ENCODE measurements around the gene PAQR7. TPM values are rescaled to one million over a fixed set of nuclear protein-coding genes. Genes with fewer than 3 reads are reported as not detected.
A peak's percentile ranks its signal among the peaks of the same experiment; 100 is the strongest.

PAQR7 gene, protein sequence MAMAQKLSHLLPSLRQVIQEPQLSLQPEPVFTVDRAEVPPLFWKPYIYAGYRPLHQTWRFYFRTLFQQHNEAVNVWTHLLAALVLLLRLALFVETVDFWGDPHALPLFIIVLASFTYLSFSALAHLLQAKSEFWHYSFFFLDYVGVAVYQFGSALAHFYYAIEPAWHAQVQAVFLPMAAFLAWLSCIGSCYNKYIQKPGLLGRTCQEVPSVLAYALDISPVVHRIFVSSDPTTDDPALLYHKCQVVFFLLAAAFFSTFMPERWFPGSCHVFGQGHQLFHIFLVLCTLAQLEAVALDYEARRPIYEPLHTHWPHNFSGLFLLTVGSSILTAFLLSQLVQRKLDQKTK
- total RNA-seq: 1 to 10 TPM; 2.9 to 3.6 (median 3.0) TPM
- total RNA-seq (2013): 2.5 TPM

DNA sequence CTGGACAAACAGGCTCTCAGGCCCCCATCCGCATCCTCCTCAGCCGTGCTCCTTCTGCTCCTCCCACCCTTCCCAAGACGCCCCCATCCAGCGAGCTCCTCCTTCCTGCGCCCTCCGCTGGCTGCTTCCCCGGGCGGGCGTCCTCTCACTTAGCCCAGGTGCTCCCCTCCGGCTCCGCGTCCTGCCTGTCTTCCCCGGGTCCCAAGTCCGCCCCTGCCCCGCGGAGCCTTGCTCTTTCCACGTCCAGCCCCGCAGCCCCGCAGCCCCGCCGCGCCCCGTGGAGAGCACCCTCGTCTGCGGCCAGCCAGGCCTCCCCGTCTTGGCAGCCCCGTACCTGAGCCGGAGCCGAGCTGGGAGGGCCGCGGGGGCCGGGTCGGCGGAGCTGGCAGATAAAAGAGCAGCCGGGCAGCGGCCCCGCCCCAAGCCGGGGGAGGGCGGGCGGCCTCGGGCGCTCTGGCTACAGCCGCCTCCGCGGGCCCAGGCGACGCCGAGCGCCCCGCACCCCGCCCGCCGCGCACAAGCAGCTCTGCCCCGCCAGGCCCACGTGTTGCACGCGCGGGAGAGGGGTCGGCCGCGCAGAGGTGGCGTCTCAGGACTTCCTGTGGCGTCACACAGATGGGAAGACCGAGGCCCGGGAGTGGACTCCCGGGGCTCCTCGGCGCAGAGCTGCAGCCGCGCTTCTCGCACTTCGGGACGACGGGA is at the start of gene PAQR7:
TSS of gene PAQR7 (minus strand) at position 555 of the 702 bp plus-strand sequence. CDS start 11,869 bp downstream, outside the sequence.
- Histone ChIP-seq H3K27ac (ENCODE audit: low read length) (peak within 1 kb of the TSS; percentile 33), H3K9me3 (ENCODE audit: control insufficient read depth, insufficient read depth, low read length) (no peaks in the 10 kb centered on the region), H3K27me3 (ENCODE audit: control insufficient read depth, insufficient read depth, low read length) (no peaks in the 10 kb centered on the region), H3K36me3 (ENCODE audit: control insufficient read depth, insufficient read depth, low read length) (no peaks in the 10 kb centered on the region), H3K4me1 (ENCODE audit: control insufficient read depth, insufficient read depth, low read length) (peaks cover 18% of the 10 kb centered on the region), H3K4me3 (ENCODE audit: low read length) (peak within 1 kb of the TSS; percentile 58)
- intact Hi-C loops (cut with micrococcal nuclease): no loop called here
- WGBS (ENCODE audit: insufficient coverage): under 1% methylated on average over 75 of the region's 75 CpGs
- Mint-ChIP-seq H3K4me1 (peaks cover 0 to 16% of the 10 kb centered on the region in 2 donors), H3K36me3 (no peaks in the 10 kb centered on the region), H3K27me3 (ENCODE audit: low read depth in 2 of 2) (no peaks in the 10 kb centered on the region), H3K27ac (peak within 1 kb of the TSS in 1 of 2 donors; percentile 86), H3K4me3 (peak within 1 kb of the TSS; percentile 83), H3K9me3 (no peaks in the 10 kb centered on the region)
- peak; percentile 89 to 91 (median 89) for ATAC-seq
- TF ChIP-seq, protein P1, sequence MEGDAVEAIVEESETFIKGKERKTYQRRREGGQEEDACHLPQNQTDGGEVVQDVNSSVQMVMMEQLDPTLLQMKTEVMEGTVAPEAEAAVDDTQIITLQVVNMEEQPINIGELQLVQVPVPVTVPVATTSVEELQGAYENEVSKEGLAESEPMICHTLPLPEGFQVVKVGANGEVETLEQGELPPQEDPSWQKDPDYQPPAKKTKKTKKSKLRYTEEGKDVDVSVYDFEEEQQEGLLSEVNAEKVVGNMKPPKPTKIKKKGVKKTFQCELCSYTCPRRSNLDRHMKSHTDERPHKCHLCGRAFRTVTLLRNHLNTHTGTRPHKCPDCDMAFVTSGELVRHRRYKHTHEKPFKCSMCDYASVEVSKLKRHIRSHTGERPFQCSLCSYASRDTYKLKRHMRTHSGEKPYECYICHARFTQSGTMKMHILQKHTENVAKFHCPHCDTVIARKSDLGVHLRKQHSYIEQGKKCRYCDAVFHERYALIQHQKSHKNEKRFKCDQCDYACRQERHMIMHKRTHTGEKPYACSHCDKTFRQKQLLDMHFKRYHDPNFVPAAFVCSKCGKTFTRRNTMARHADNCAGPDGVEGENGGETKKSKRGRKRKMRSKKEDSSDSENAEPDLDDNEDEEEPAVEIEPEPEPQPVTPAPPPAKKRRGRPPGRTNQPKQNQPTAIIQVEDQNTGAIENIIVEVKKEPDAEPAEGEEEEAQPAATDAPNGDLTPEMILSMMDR (IDR thresholded peaks at IDR 0.05): no peak
- peak; percentile 57 to 74 for DNase-seq

DNA sequence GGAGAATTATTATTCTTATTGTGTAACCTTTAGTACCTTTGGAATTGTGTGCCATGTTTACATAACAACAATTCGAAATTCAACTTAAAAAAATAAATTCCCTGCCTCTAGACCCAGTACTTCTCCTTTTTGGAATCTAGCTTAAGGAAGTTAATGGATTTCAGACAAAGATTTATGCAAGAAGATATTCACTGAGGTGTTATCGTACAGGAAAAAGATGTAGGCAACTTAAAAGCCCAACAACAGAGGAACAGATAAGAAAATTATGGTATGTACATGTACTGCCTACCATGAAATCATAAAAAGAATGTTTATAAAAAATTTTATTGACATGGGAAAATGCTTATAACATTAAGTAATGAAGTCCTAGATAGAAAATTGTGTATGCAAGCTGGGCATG is 48.9 kb upstream of the PAQR7 start:
- Histone ChIP-seq H3K27me3 (ENCODE audit: control insufficient read depth, insufficient read depth, low read length) (peaks cover 5% of the 10 kb centered on the region), H3K27ac (ENCODE audit: low read length) (no peak overlapping the region)
- no peak overlapping the region for H3K4me3 Mint-ChIP-seq

DNA sequence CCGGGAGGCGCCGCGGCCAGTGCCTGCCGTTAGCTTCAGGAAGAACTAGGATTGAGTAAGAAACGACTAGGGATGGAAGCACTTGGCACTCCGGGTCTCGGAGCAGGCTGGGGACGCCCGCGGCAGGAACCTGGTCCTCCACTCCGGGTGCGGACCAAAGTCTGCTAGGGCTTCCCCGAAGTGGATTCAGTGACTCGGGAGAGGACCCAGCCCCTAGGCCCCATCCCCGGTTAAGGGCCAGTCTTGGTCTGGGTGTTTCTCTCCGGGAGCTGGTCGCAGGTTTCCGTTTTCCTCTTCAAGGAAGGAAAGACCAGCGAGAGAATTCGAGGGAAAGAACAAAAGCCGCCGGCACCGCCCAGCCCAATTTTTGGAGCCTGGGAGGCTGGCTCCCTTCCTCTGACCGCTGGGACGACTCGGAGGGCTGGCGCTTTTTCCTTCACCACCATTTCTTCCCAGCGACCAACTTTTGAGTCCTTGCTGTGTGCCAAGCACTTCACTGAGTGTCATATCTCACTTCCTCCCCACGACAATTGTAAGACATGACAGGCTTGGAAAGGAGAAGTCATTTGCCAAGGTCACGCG is 47.6 kb upstream of the PAQR7 start:
- DNase-seq (peak in 1 of 2 donors; percentile 46), ATAC-seq (peak in 2 of 3 donors; percentile 32 to 37)
- no peaks in the 10 kb centered on the region for H3K36me3 ChIP-seq (ENCODE audit: control insufficient read depth, insufficient read depth, low read length)
- Mint-ChIP-seq H3K36me3 (no peaks in the 10 kb centered on the region), H3K4me3 (peak overlapping the region; percentile 82), H3K27ac (peak overlapping the region in 1 of 2 donors; percentile 83), H3K4me1 (peaks cover 24 to 31% of the 10 kb centered on the region in 2 donors), H3K27me3 (ENCODE audit: low read depth in 2 of 2) (no peaks in the 10 kb centered on the region), H3K9me3 (no peaks in the 10 kb centered on the region)
- 1% methylated on average over 31 of the region's 32 CpGs for WGBS (ENCODE audit: insufficient coverage)
- H3K27me3 ChIP-seq (ENCODE audit: control insufficient read depth, insufficient read depth, low read length): peaks cover 5% of the 10 kb centered on the region
- H3K9me3 ChIP-seq (ENCODE audit: control insufficient read depth, insufficient read depth, low read length): no peaks in the 10 kb centered on the region
- H3K4me1 ChIP-seq (ENCODE audit: control insufficient read depth, insufficient read depth, low read length): peaks cover 24% of the 10 kb centered on the region
- peak overlapping the region; percentile 44 for H3K4me3 ChIP-seq (ENCODE audit: low read length)
- TF ChIP-seq, protein P1 (IDR thresholded peaks at IDR 0.05): no peak
- H3K27ac ChIP-seq (ENCODE audit: low read length): peak overlapping the region; percentile 46
- intact Hi-C loops (cut with micrococcal nuclease): no loop called here

More for the DNA sequence above, 48.9 kb upstream of the PAQR7 start:
- Histone ChIP-seq H3K36me3 (ENCODE audit: control insufficient read depth, insufficient read depth, low read length) (no peaks in the 10 kb centered on the region), H3K9me3 (ENCODE audit: control insufficient read depth, insufficient read depth, low read length) (no peaks in the 10 kb centered on the region), H3K4me1 (ENCODE audit: control insufficient read depth, insufficient read depth, low read length) (peaks cover 16% of the 10 kb centered on the region), H3K4me3 (ENCODE audit: low read length) (no peak overlapping the region)
- peaks cover 21 to 24% of the 10 kb centered on the region in 2 donors for H3K4me1 Mint-ChIP-seq
- no peak overlapping the region for H3K27ac Mint-ChIP-seq
- no peak for DNase-seq
- ATAC-seq: no peak
- H3K36me3 Mint-ChIP-seq: no peaks in the 10 kb centered on the region
- 80% methylated on average over 1 of the region's 2 CpGs for WGBS (ENCODE audit: insufficient coverage)
- intact Hi-C loops (cut with micrococcal nuclease): no loop called here
- H3K9me3 Mint-ChIP-seq: no peaks in the 10 kb centered on the region
- TF ChIP-seq, protein P1 (IDR thresholded peaks at IDR 0.05): no peak
- no peaks in the 10 kb centered on the region for H3K27me3 Mint-ChIP-seq (ENCODE audit: low read depth in 2 of 2)
